ENCODE data around the gene PBX4.

Gene PBX4

DNA sequence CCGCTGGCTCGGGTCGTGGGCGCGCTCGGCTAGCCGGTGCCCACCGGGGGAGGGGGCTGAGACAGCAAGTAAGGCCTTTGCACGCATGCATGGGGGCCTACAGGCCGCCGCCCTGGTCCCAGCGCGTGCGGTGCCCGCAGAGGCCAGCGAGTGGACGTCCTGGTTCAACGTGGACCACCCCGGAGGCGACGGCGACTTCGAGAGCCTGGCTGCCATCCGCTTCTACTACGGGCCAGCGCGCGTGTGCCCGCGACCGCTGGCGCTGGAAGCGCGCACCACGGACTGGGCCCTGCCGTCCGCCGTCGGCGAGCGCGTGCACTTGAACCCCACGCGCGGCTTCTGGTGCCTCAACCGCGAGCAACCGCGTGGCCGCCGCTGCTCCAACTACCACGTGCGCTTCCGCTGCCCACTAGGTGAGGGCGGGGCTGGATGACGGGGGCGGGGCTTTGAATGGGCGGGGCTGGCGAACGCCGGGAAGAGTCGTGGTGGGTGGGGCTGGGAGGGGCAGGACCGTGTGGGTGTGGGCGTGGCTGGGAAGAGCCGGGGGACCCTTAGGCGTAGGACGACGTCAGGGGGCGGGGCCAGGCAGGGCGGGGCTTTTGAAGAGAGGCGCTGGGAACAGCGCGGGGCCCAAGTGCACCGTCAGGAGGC is 78.3 kb downstream of the PBX4 start:
- DNase-seq, result peak; percentile 61

GRCh38 chr19:19539698-19540063 is 78.8 kb downstream of the PBX4 start:
- no peak for DNase-seq

DNA sequence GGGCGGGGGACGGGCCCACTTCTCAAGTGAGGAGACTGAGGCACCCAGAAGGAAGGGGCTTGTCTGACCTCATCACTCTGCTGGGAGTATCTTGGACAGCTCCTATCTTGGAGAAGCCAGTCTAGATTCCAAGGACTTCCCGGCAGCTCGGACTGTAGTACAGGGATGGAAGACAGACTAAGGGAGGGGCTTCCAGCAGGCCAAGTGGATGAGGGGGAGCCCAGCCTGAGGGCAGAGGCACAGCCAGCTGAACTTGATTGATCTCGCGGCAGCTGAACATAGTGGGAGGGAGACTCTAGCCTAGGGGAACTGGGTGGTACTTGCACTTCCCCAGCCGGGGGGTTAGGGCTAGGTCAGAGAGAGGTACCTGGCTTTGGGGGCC is 79.7 kb downstream of the PBX4 start:
- no peak for DNase-seq

- DNase-seq, result peak; percentile 72
Observed at GRCh38 chr19:19538061-19538784, 80.3 kb downstream of the PBX4 start, which contains the start of gene CILP2. Gene CILP2 (plus strand): TSS chr19:19538265. CDS start chr19:19538350, 85 bp downstream.

GRCh38 chr19:19537075-19538048 is 81.1 kb downstream of the PBX4 start:
- peak; percentile 50 for DNase-seq

- DNase-seq, result no peak
Observed at GRCh38 chr19:19535311-19536191, 82.9 kb downstream of the PBX4 start.

DNA sequence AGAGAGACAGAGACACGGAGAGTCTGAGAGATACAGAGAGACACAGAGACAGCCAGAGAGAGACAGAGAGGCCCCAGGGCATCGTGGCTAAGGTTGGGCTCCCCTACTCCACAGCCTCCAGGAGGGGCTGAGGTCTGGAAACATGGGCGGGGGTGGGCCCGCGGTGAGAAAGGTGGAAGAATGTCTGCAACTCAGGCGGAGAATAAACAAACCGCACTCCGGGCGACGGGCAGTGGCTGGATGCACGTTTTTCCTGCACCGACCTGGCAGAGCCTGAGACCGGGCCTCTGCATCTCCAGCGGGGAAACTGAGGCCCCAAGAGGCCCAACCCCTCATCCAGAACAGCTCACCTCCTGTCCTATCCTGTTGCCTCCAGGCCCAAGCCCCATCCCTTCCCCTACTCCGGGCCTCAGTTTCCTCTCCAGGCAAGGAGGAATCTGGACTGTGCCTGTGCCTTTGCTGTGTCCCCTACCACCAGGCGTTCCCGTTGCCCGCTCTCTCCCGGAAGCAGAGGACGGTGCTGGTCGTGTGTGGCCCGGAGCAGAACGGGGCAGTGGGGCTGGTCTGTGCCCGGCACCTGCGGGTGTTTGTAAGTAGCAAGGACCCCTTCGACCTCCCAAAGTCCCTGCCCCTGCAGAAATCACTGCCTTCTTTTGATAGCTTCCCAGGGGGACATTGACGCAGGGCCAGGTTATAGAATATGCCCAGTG is 83.8 kb downstream of the PBX4 start:
- DNase-seq, result no peak

DNA sequence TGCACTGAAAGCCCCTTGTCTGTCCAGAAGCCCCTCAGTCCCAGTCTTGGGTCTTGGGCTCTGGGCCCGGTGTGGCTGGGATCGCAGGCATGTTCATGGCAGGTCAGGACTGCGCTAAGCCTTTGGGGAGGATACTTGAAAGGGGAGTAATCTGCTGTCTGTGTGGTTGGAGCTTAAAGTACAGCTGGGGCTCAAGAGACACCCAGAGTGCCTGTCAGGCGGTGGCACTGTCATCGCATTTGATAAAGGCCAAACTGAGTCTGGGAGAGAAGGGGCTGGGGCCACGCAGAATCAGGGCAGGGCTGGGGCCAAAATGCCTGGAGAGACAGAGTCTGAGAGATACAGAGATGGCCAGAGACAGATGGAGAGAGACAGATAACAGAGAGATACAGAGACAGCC is 84.6 kb downstream of the PBX4 start:
- no peak for DNase-seq

DNA sequence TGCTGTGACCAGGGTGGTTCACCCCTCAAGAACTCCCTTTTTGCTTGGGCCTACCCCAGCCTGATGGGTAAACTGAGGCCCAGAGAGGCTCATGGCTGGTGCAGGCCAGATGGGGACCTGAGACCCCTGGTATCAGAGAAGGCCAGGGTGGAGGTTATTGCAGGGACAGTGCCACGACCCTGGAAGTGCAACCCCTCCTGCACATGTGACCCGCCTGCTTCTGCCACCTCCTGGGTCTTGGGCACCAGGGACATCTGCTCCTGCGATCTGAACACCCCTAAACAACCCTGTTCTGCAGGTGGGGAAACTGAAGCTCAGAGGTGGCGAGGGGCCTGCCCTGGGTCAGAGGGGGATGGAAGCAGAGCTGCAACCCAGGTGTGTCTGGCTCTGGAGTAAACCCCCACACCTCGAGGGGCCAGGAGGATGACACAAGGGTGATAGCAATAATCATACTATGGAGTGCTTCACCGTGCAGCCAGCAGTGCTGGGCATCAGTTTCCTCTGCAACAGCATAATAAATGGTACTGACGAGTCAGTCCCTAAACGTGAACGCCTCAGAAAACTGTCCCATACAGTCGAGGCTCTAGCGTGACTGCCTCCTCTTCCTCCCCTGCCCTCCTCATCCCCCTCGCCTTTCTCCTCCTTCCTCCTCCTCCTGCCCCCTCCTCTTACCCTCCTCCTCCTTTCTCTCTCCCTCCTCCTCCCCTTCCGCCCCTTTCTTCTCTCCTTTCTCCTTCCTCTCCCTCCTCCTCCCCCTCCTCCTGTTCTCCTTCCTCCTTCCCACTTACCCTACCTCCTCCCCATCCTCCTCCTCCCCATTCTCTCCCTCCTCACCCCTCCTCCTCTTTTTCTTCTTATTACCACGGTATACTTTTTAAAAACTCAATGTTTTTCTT is 85.4 kb downstream of the PBX4 start:
- DNase-seq, result no peak

- DNase-seq, result peak; percentile 77
Observed at GRCh38 chr19:19531951-19532805, 86.3 kb downstream of the PBX4 start.

DNA sequence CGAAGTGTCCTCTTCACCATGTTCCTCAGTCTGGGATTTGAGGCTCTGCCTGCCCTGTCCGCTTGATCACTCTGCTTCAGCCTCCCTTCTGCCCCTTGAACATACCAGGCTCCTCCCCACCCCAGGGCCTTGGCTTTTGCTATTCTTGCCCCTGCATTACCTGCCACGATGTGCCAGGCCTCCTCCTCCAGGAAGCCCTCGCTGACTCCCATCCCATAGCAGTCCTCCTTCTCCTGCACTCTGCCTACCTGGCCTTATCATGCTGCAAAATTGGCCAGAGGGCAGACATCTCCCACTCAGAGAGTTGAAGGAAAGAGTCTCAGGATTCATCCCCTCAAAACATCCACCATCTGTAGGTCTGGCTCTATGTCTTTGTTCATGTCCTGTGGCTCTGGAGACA is 87.6 kb downstream of the PBX4 start:
- DNase-seq, result no peak

DNA sequence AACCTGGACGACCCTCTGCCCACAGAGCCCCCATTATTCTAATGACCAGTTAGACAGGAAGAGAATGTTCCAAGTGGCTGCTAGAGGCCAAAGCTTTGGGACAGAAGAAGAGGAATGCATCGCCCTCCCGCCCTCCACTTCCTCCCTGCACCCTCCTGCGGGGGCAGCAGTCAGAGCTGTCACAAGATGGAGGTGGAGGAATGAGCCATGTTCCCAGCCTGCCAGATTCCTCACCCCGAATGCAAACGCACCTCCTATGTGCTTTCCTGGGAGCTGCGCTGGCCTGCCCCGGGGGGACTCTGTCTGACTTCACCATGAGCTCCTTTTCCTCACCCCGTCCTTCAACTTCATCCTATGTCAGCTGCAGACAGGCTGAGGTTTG is 88.1 kb downstream of the PBX4 start:
- DNase-seq, result no peak

GRCh38 chr19:19529783-19530422 is 88.6 kb downstream of the PBX4 start:
- DNase-seq, result no peak

DNA sequence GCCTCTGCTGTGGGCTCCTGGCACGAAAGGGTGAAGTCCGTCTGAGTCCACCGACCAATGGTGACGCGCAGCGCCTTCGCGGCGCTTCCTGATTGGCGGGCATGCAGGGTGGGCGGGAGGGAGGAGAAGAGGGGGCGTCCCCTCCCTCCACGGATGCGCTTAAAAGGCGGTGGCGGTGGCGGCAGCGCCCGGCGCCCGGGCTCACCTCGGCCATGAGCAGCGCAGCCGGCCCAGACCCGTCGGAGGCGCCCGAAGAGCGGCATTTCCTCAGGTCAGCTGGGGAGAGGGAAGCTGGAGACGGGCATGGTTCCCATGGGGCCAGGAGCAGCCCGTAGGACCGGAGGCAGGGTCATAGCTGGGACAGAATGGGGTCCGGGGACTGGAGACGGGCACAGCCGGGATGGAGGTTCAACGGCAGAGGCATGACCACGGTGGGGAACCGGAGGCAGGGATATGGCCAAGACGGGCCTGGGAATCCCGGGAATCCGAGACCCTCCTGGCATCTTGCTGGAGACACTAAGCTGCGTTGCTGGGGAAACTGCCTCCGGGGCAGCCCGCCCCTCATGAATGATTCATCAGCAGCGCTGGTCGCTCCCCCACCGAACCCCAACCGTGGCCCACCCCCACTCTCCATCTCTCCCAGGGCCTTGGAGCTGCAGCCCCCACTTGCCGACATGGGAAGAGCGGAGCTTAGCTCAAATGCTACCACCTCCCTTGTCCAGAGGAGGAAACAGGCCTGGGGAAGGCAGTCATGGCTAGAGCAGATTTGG is 89.6 kb downstream of the PBX4 start, which contains the start of gene YJEFN3:
Gene YJEFN3 (plus strand): TSS at position 191 of the 770 bp plus-strand sequence. CDS start 22 bp downstream, at position 213.
- peak; percentile 53 for DNase-seq

DNA sequence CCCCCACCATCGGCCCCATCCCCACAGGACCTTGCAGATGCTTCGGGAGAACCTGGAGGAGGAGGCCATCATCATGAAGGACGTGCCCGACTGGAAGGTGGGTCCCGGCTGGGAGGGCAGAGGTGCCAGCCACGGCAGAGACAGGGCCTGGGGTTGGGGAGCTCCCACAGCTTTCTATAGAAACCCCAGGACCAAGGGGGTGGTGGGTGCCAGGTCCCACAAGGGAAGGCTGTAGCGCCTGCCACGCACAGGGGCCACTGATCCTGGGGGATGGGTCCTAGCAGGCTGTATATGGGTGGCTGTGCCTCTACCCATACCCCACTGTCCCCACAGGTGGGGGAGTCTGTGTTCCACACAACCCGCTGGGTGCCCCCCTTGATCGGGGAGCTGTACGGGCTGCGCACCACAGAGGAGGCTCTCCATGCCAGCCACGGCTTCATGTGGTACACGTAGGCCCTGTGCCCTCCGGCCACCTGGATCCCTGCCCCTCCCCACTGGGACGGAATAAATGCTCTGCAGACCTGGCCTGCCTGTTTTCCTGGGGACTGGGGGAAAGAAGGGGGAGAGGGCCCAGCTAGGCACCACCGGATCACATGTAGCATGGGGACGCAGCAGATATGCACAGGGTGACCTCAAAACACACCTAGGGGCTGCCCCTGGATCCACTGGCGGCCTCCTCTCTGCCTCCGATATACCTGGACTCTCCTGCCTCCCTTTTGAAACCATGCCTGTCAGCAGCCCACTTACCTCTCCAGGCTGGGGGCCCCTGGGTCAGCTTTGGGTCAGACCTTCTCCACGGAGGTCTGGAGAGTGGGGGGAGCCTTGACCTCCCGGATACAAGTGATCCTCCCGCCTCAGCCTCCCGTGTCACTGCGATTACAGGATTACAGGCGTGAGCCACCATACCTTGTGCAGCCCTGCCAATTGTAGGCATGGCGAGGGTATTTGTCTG is 90.5 kb downstream of the PBX4 start:
- no peak for DNase-seq

DNA sequence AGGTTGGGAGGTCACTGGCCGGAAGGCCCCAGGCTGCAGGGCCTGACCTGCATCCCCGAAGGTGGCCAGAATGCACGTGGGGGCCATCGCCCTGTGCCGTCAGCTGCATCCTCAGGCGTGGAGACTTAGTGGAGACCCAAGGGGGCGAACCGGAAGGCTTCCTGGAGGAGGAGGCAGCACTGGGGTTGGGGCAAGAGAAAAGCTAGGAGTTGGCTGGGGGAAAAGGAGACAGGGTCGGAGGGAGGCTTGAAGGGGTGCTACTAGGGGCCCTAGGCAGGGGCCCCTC is 91.2 kb downstream of the PBX4 start:
- no peak for DNase-seq
